Prostate gland (tissue), 2 donors: ENCODE results near the gene HMOX2. TPM values are rescaled to one million over a fixed set of nuclear protein-coding genes. Genes with fewer than 3 reads are reported as not detected.

Source experiments
- DNase-seq: peaks from one replicate; pipeline ENCODE4 v3.0.0-alpha.2; 2019; ENCODE audit warnings: low spot score
- H3K27ac ChIP-seq, 2 donors: fragments of 200-600 bp; sonication (generic); 2 replicates each; pipeline ENCODE4 v1.5.1; 2017 to 2019
- H3K27me3 ChIP-seq: fragments of 200-600 bp; sonication (generic); replicated peaks from 2 replicates; pipeline ENCODE4 v1.5.1; 2019; ENCODE audit not compliant: insufficient read depth
- H3K36me3 ChIP-seq, 2 donors: fragments of 200-600 bp; sonication (generic); 1 replicate in 1 of 2; 2 replicates in 1 of 2; pipeline versions ENCODE4 v1.5.1 to v1.8.1; 2017 to 2019
- H3K4me1 ChIP-seq: fragments of 200-600 bp; sonication (generic); replicated peaks from 2 replicates; pipeline ENCODE4 v1.5.1; 2019
- H3K4me3 ChIP-seq, 2 donors: fragments of 200-600 bp; sonication (generic); 2 replicates each; pipeline ENCODE4 v1.5.1; 2017 to 2019
- H3K9me3 ChIP-seq: fragments of 200-600 bp; sonication (generic); 2 replicates; pipeline ENCODE4 v1.5.1; 2017
- POLR2A ChIP-seq: fragments of 450-650 bp; IDR thresholded peaks from one replicate; pipeline ENCODE4 v1.6.1; 2016; ENCODE audit warnings: antibody characterized with exemption, mild to moderate bottlenecking
- POLR2AphosphoS5 ChIP-seq: sonication (generic); formaldehyde crosslinking; IDR thresholded peaks from one replicate; pipeline ENCODE4 v1.6.1; 2017; ENCODE audit warnings: antibody characterized with exemption
- WGBS: methylation state at CpG from one replicate; pipeline ENCODE4 v1.1.5; 2018; 5-methylcytosine and 5-hydroxymethylcytosine counted together
- intact Hi-C: fragments of 100-400 bp; cut with DNase I; formaldehyde crosslinking; loops from one replicate; pipeline ENCODE4 v1.14.2; 2022
- total RNA-seq, 2 donors: library from RNA; depleted of rRNA; stranded (reverse); fragments of >200 nt; gene quantifications; one replicate each; pipeline ENCODE4 v1.1.0, GENCODE V29; 2016
- TF ChIP-seq, protein P1 (sequence below), 4 experiments: fragments of 200-600 bp in 2 of 4; fragments of 450-650 bp in 2 of 4; sonication (generic) in 2 of 4; IDR thresholded peaks; 1 replicate in 3 of 4; 2 replicates in 1 of 4; pipeline ENCODE4 v1.5.1; 2016 to 2019; ENCODE audit warnings: antibody characterized with exemption in 4 of 4, mild to moderate bottlenecking in 2 of 4, moderate library complexity in 2 of 4

Gene HMOX2
- total RNA-seq, 2 donors from 2014 or later, result 39.9 to 70.8 TPM

DNA sequence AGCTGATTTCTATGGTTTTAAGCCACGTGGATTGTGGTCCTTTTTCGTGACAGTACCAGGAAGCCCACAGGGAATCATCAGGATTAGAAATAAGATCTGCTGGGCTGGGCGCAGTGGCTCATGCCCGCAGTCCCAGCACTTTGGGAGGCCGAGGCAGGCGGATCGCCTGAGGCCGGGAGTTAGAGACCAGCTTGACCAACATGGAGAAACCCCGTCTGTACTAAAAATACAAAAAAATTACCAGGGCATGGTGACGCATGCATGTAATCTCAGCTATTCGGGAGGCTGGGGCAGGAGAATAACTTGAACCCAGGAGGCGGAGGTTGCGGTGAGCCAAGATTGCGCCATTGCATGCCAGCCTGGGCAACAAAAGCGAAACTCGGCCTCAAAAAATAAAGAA lies 8.3 kb upstream of the HMOX2 start:
- Histone ChIP-seq H3K9me3 (no peaks in the 10 kb centered on the region), H3K4me1 (no peaks in the 10 kb centered on the region), H3K36me3 (peaks cover 3 to 11% of the 10 kb centered on the region in 2 donors), H3K4me3 (no peak overlapping the region), H3K27me3 (no peaks in the 10 kb centered on the region), H3K27ac (no peak overlapping the region)
- intact Hi-C loops, result no loop called here
- TF ChIP-seq POLR2AphosphoS5 (no peak), POLR2A (no peak)
- TF ChIP-seq, protein P1, sequence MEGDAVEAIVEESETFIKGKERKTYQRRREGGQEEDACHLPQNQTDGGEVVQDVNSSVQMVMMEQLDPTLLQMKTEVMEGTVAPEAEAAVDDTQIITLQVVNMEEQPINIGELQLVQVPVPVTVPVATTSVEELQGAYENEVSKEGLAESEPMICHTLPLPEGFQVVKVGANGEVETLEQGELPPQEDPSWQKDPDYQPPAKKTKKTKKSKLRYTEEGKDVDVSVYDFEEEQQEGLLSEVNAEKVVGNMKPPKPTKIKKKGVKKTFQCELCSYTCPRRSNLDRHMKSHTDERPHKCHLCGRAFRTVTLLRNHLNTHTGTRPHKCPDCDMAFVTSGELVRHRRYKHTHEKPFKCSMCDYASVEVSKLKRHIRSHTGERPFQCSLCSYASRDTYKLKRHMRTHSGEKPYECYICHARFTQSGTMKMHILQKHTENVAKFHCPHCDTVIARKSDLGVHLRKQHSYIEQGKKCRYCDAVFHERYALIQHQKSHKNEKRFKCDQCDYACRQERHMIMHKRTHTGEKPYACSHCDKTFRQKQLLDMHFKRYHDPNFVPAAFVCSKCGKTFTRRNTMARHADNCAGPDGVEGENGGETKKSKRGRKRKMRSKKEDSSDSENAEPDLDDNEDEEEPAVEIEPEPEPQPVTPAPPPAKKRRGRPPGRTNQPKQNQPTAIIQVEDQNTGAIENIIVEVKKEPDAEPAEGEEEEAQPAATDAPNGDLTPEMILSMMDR (IDR thresholded peaks at IDR 0.05), result no peak
- 96% methylated on average over 16 of the region's 16 CpGs for WGBS
- no peak for DNase-seq

DNA sequence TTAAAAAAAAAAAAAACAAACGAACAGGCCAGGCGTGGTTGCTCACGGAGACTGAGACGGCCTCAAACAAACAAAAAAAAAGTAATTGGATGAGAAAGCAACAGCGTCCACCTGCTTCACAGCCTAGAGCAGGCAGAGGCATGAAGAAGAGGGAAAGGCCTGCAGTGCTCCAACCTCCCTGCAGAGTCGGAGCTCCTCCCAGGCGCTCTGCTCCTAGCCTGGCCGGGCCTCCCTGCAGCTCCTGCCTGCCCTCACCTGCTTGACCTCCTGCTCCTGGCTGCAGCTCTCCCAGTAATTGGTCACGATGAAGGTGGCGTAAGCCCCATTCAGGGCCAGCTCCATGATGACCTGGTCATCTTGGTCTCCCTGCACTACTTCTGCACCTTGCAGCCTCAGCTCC lies 7.2 kb upstream of the HMOX2 start:
- DNase-seq, result no peak
- peaks cover 3 to 11% of the 10 kb centered on the region in 2 donors for H3K36me3 ChIP-seq
- no peak overlapping the region for H3K27ac ChIP-seq
- H3K4me3 ChIP-seq, result no peak overlapping the region
- H3K27me3 ChIP-seq, result no peaks in the 10 kb centered on the region
- H3K9me3 ChIP-seq, result no peaks in the 10 kb centered on the region
- TF ChIP-seq, protein P1 (IDR thresholded peaks at IDR 0.05), result no peak
- no peak for TF ChIP-seq POLR2A
- TF ChIP-seq POLR2AphosphoS5, result no peak
- H3K4me1 ChIP-seq, result no peaks in the 10 kb centered on the region
- 75% methylated on average over 10 of the region's 10 CpGs for WGBS
- intact Hi-C loops, result no loop called here

DNA sequence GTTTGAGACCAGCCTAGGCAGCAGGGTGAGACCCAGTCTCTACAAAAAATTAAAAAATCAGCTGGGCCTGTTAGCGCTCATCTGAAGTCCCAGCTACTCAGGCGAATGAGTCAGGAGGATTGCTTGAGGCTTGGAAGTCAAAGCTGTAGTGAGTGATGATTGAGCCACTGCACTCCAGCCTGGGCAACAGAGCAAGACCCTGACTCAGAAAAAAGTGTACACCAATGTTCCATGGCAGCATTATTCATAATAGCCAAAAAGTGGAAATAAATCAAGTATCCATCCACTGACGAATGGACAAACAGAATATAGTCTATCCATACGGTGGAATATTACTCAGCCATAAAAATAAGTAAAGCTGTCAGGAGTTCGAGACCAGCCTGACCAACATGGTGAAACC lies 4.3 kb upstream of the HMOX2 start:
- no peaks in the 10 kb centered on the region for H3K4me1 ChIP-seq
- H3K27me3 ChIP-seq, result no peaks in the 10 kb centered on the region
- H3K9me3 ChIP-seq, result no peaks in the 10 kb centered on the region
- H3K27ac ChIP-seq, result no peak overlapping the region
- DNase-seq, result no peak
- no peak for TF ChIP-seq POLR2A
- TF ChIP-seq POLR2AphosphoS5, result no peak
- TF ChIP-seq, protein P1 (IDR thresholded peaks at IDR 0.05), result no peak
- no peak overlapping the region for H3K4me3 ChIP-seq
- H3K36me3 ChIP-seq, result no peaks in the 10 kb centered on the region
- 94% methylated on average over 5 of the region's 5 CpGs for WGBS
- intact Hi-C loops, result no loop called here

DNA sequence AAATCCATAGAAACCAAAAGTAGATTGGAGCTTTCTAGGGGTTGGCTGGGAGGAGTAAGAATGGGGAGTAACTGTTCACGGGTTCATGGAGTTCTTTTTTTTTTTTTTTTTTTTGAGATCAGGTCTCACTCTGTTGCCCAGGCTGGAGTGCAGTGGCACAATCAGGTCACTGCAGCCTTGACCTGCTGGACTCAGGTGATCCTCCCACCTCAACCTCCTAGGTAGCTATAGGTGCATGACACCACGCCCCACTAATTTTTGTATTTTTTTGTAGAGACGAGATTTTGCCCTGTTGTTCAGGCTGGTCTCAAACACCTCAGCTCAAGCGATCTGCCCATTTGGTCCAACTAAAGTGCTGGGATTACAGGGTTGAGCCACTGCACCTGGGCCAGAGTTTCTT lies 3.3 kb upstream of the HMOX2 start:
- intact Hi-C loops, result no loop called here
- no peak for DNase-seq
- 57% methylated on average over 4 of the region's 4 CpGs for WGBS
- H3K4me1 ChIP-seq, result no peaks in the 10 kb centered on the region
- no peak for TF ChIP-seq POLR2AphosphoS5
- no peak for TF ChIP-seq POLR2A
- TF ChIP-seq, protein P1 (IDR thresholded peaks at IDR 0.05), result no peak
- no peaks in the 10 kb centered on the region for H3K9me3 ChIP-seq
- no peak overlapping the region for H3K27ac ChIP-seq
- no peak overlapping the region for H3K4me3 ChIP-seq
- no peaks in the 10 kb centered on the region for H3K36me3 ChIP-seq
- no peaks in the 10 kb centered on the region for H3K27me3 ChIP-seq

DNA sequence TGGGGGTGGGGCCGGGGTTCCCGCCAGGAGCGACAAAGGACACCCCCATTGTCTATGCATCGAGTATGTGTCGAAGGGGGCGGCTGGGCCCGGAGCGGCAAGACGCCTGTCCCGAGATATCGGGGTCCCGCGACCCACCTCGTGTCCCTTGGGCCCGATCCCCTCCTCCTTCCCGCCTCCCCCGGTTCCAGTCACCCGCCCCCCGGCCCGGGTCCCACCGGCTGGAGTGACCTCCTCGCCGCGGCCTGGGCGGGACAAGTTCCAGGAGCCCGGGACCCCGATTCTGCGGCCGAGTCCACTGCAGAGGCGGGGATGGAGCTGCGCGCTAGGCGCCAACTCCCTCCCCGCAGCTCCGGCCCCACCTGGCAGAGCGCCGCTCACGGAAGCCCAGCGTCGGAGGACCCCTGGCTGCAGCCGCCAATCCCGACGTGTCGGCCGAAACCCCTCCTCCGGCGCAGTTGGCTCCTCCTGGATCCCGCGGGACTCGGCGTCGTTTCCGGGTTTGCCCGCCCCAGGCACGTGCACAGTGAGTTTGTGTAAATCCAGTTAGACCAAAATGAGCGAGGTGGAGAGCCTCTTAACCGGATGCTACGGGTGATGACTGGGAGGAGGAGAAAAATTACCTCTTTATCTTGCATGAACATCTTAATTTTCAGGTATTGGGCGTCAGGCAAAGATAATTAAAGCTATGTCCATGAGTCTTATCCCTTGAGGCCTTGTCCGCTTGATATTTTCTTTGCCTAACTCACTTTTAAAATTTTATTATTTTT lies 1.8 kb upstream of the HMOX2 start, which contains the start of gene NMRAL1:
TSS of gene NMRAL1 (minus strand) at position 434 of the 770 bp plus-strand sequence. CDS start 493 bp downstream, outside the sequence.
- intact Hi-C loops, result no loop called here
- H3K27me3 ChIP-seq, result no peaks in the 10 kb centered on the region
- 2% methylated on average over 59 of the region's 60 CpGs for WGBS
- H3K4me1 ChIP-seq, result no peaks in the 10 kb centered on the region
- H3K27ac ChIP-seq, result peak within 1 kb of the TSS; percentile 85 to 86
- TF ChIP-seq POLR2AphosphoS5, result peak; percentile 96
- TF ChIP-seq POLR2A, result peak; percentile 70
- TF ChIP-seq, protein P1 (IDR thresholded peaks at IDR 0.05), result peak in 2 of 4 experiments; percentile 32 to 39
- H3K9me3 ChIP-seq, result no peaks in the 10 kb centered on the region
- H3K36me3 ChIP-seq, result no peaks in the 10 kb centered on the region
- H3K4me3 ChIP-seq, result peak within 1 kb of the TSS; percentile 64 to 69
- DNase-seq, result peak; percentile 93
